HG02798 (cell line): ENCODE results near the gene APOBEC3B.
"Not testable (repeated sequence)": the region's sequence is repeated elsewhere in the genome, so short reads cannot be mapped to it uniquely, and the experiment has no call there.

Experiments
- ATAC-seq: cut with Tn5 transposase; IDR thresholded peaks from one replicate; pipeline ENCODE4 v1.9.1; 2021; ENCODE audit warnings: mild to moderate bottlenecking; ENCODE audit not compliant: unreplicated experiment, poor library complexity

The APOBEC3B gene

DNA sequence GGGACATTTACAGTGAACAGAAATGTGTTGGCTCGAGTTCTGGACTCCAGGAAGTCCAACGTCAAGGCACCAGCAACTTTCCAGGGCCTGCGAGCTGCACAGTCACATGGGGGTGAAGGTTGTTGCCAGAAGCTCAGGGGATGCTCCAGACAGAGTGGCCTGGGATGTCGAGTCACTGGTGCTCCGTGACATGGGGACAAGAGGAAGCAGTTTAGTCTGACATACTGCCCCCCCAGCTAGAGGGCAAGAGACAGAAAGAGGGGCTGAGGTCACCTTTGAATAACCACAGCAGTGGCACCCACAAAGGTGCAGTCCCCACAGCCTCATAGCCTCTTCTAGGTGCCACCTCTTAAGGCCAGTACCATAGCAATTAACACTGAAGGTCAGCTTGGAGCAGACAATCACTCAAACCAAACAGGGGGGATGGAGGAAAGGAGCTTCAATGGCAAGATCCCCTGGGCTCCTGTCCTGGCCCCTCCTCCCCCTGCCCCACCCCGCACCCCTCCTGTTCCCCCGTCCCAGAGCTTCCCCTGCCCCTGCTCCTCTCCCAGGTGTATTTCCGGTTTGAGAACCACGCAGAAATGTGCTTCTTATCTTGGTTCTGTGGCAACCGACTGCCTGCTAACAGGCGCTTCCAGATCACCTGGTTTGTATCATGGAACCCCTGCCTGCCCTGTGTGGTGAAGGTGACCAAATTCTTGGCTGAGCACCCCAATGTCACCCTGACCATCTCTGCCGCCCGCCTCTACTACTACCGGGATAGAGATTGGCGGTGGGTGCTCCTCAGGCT lies 42.6 kb downstream of the APOBEC3B start:
- ATAC-seq, result no peak

DNA sequence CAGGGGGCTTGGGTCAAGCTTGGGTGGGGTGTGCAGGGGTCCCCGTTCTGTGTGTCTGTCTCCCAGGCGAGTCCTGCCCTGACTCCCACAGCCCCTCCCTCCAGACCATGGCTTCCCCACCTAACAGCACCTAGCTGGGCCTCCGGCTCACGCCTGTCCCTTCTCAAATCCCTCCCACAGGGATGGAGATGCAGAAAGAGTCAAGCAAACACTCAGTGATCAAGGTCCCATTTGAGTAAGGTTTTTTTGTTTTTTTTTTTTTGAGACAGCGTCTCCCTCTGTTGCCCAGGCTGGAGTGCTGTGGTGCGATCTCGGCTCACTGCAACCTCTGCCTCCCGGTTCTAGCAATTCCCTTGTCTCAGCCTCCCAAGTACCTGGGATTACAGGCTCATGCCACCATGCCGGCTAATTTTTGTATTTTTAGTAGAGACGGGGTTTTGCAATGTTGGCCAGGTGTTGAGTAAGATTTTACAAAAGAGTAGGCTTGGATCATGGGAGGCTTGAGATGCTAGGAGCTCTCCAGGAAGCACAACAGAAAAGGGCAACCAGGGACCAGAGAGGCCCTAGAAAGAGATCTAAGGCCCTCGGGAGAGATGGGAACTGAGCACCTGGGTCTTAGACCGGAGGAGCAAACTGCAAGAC lies 44.5 kb downstream of the APOBEC3B start:
- ATAC-seq, result no peak

DNA sequence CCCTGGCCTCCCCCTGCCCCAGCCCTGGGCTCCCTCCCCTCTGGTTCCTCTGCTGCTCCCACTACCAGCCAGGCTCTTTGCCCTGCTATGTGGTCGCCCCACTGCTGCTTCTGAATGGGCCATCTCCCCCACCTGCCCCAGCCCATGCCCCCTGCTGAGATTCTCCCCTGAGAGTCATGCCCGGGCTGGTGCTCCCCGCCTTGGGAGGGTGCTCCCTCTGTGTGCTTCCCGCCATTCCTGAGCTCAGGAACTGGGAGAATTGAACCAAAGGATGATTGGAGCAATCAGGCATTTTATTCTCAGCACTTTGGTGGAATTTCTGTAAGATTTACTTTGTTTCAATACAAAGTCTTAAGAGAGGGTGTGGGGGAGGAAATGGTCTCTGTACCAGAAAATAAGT lies 45.6 kb downstream of the APOBEC3B start:
- ATAC-seq, result no peak

- ATAC-seq, result no peak
These were observed 46.1 kb downstream of the APOBEC3B start for GRCh38 chr22:39028281-39028680.

- ATAC-seq, result no peak
These were observed 47.1 kb downstream of the APOBEC3B start for GRCh38 chr22:39029227-39029626.

- ATAC-seq, result no peak
These were observed 48.6 kb downstream of the APOBEC3B start for GRCh38 chr22:39030705-39031104.

DNA sequence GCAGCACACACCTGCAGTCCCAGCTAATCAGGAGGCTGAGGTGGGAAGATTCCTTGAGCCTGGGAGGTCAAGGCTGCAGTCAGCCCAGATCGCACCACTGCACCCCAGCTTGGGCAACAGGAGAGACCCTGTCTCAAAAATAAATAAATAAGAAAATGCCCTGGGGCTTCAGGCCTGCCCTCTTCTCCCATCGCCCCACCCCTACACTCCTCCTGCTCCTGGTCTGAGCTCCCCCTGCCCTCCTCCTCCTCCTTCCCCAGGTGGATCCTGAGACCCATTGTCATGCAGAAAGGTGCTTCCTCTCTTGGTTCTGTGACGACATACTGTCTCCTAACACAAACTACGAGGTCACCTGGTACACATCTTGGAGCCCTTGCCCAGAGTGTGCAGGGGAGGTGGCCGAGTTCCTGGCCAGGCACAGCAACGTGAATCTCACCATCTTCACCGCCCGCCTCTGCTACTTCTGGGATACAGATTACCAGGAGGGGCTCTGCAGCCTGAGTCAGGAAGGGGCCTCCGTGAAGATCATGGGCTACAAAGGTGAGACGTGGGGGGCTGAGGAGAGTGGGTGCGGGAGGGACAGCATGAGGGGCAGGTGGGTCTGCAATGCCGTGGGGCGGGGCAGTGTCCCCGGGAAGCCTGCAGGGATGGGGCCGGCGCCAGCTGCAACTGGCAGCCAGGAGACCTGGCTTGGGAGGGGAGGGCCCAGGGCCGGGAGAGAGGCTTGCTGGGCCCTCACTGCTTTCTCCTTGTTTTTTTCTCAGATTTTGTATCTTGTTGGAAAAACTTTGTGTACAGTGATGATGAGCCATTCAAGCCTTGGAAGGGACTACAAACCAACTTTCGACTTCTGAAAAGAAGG lies 49.5 kb downstream of the APOBEC3B start:
- ATAC-seq, result not testable (repeated sequence)

DNA sequence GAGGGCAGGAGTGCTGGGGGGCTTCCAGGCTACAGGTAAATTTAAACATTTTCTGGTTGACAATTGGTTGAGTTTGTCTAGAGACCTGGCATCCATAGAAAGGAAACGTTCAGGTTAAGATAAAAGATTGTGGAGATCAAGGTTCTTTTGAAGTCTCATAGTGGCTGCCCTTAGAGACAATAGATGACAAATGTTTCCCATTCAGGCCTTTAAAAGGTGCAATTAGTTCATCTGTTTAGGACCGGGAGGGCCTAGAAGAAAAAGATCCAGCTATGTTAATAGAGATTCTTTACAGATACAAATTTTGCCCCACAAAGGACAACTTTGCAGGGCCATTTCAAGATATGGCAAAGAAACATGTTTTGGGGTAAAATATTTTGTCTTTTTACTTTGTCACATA lies 54.9 kb downstream of the APOBEC3B start:
- not testable (repeated sequence) for ATAC-seq

GRCh38 chr22:39039306-39040126 lies 57.4 kb downstream of the APOBEC3B start:
- ATAC-seq, result no peak

- not testable (repeated sequence) for ATAC-seq
These were observed 58.0 kb downstream of the APOBEC3B start for GRCh38 chr22:39040155-39040537.

DNA sequence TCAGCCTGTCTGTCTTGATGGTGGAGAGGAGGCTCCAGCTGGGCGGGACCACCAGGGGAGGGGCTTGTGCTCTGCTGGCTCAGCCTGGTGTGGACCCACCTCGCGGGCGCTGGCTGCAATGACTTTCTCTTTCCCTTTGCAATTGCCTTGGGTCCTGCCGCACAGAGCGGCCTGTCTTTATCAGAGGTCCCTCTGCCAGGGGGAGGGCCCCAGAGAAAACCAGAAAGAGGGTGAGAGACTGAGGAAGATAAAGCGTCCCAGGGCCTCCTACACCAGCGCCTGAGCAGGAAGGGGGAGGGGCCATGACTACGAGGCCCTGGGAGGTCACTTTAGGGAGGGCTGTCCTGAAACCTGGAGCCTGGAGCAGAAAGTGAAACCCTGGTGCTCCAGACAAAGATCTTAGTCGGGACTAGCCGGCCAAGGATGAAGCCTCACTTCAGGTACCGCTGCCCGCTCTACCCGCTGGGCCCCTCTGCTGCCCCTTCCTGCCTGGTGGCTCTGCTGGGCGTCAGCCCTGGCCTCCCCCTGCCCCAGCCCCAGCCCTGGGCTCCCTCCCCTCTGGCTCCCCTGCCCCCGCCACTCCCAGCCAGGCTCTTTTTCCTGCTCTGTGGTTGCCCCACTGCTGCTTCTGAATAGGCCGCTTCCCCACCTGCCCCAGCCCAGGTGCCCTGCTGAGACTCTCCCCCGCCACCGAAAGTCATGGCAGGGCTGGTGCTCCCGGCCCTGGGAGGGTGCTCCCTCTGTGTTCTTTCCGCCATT lies 58.6 kb downstream of the APOBEC3B start, which contains the start of gene APOBEC3F:
TSS of gene APOBEC3F (plus strand) at position 327 of the 759 bp plus-strand sequence. CDS start at position 424, 97 bp downstream.
- peak; percentile 82 for ATAC-seq

GRCh38 chr22:39041908-39042307 lies 59.8 kb downstream of the APOBEC3B start:
- ATAC-seq, result no peak
